Astrocyte (in vitro differentiated cells and primary cell): ENCODE measurements around the gene AHDC1. TPM values are rescaled to one million over a fixed set of nuclear protein-coding genes. Genes with fewer than 3 reads are reported as not detected.

Source experiments
- DNase-seq: peaks from one replicate; pipeline ENCODE4 v3.0.0-alpha.2; 2010; ENCODE audit warnings: low read depth
- FAIRE-seq: peaks from 2 replicates; lab custom pipeline; 2011; peaks lifted over from hg19 to GRCh38; lab: Jason Lieb, UNC
- H2AFZ ChIP-seq: 2 replicates; pipeline ENCODE4 v1.6.0; 2012; ENCODE audit warnings: low read depth, low read length, inconsistent platforms
- H3K27ac ChIP-seq: 2 replicates; pipeline ENCODE4 v1.5.1; 2011; ENCODE audit warnings: low read depth, low read length, inconsistent platforms
- H3K27me3 ChIP-seq: 2 replicates; pipeline ENCODE4 v1.6.0; 2011; ENCODE audit warnings: low read length, inconsistent platforms; ENCODE audit not compliant: insufficient read depth
- H3K36me3 ChIP-seq: 2 replicates; pipeline ENCODE4 v1.5.1; 2011; ENCODE audit warnings: low read length, inconsistent platforms; ENCODE audit not compliant: insufficient read depth
- H3K4me1 ChIP-seq: 2 replicates; pipeline ENCODE4 v1.5.1; 2011; ENCODE audit warnings: low read length, inconsistent platforms; ENCODE audit not compliant: insufficient read depth
- H3K4me2 ChIP-seq: 2 replicates; pipeline ENCODE4 v1.6.0; 2012; ENCODE audit warnings: low read length, inconsistent platforms
- H3K4me3 ChIP-seq: 2 replicates; pipeline ENCODE4 v1.5.1; 2011; ENCODE audit warnings: low read depth, mild to moderate bottlenecking, low read length, inconsistent platforms; ENCODE audit not compliant: insufficient read depth
- H3K79me2 ChIP-seq: 2 replicates; pipeline ENCODE4 v1.6.0; 2012; ENCODE audit warnings: mild to moderate bottlenecking, low read length, inconsistent platforms; ENCODE audit not compliant: insufficient read depth
- H3K9ac ChIP-seq: 2 replicates; pipeline ENCODE4 v1.6.0; 2012; ENCODE audit warnings: mild to moderate bottlenecking, low read length, inconsistent platforms
- H3K9me3 ChIP-seq: 2 replicates; pipeline ENCODE4 v1.5.1; 2012; ENCODE audit warnings: low read depth, mild to moderate bottlenecking, low read length, inconsistent platforms; ENCODE audit not compliant: insufficient read depth
- H4K20me1 ChIP-seq: 2 replicates; pipeline ENCODE4 v1.6.0; 2012; ENCODE audit warnings: low read length, inconsistent platforms; ENCODE audit not compliant: insufficient read depth
- H3K27ac Mint-ChIP-seq: one replicate; pipeline ENCODE4 v1.8.0; 2021; ENCODE audit warnings: mild to moderate bottlenecking, mixed read lengths; ENCODE audit not compliant: unreplicated experiment
- H3K27me3 Mint-ChIP-seq: one replicate; pipeline ENCODE4 v1.8.0; 2021; ENCODE audit warnings: low read depth, mixed read lengths; ENCODE audit not compliant: unreplicated experiment
- H3K36me3 Mint-ChIP-seq: one replicate; pipeline ENCODE4 v1.8.0; 2021; ENCODE audit warnings: low read depth, mixed read lengths; ENCODE audit not compliant: unreplicated experiment
- H3K4me1 Mint-ChIP-seq: one replicate; pipeline ENCODE4 v1.8.0; 2021; ENCODE audit warnings: low read depth, mixed read lengths; ENCODE audit not compliant: unreplicated experiment
- H3K4me3 Mint-ChIP-seq: one replicate; pipeline ENCODE4 v1.8.0; 2021; ENCODE audit warnings: mild to moderate bottlenecking, moderate library complexity, mixed read lengths; ENCODE audit not compliant: unreplicated experiment
- H3K9me3 Mint-ChIP-seq: one replicate; pipeline ENCODE4 v1.8.0; 2021; ENCODE audit warnings: mild to moderate bottlenecking, mixed read lengths; ENCODE audit not compliant: unreplicated experiment
- CTCF ChIP-seq: IDR thresholded peaks from 2 replicates; pipeline ENCODE4 v1.5.1; 2011; ENCODE audit warnings: low read depth, mild to moderate bottlenecking, inconsistent platforms, low read length, moderate library complexity; ENCODE audit not compliant: insufficient read depth
- EZH2 ChIP-seq: IDR thresholded peaks from 2 replicates; pipeline ENCODE4 v1.6.1; 2012; ENCODE audit warnings: mild to moderate bottlenecking, low read length, inconsistent platforms; ENCODE audit not compliant: insufficient read depth
- total RNA-seq: library from RNA; stranded (reverse); gene quantifications from 2 replicates; pipeline ENCODE4 v1.2.1, GENCODE V29; 2021

The AHDC1 gene
- total RNA-seq, 1 donor from 2014 or later = 75.7 TPM

GRCh38 chr1:27521336-27521831 lies 82.6 kb downstream of the AHDC1 start:
- Histone ChIP-seq H3K9ac (no peak overlapping the region), H2AFZ (peak overlapping the region; percentile 65), H3K4me1 (peaks cover 16% of the 10 kb centered on the region), H3K36me3 (no peaks in the 10 kb centered on the region), H3K4me2 (peak overlapping the region; percentile 6), H3K79me2 (no peaks in the 10 kb centered on the region), H3K4me3 (no peak overlapping the region), H4K20me1 (no peaks in the 10 kb centered on the region), H3K9me3 (no peaks in the 10 kb centered on the region), H3K27me3 (no peaks in the 10 kb centered on the region), H3K27ac (no peak overlapping the region)
- Mint-ChIP-seq H3K4me1 (peaks cover 67% of the 10 kb centered on the region), H3K27me3 (no peaks in the 10 kb centered on the region), H3K9me3 (peaks cover 2% of the 10 kb centered on the region), H3K4me3 (no peak overlapping the region), H3K36me3 (peaks cover under 1% of the 10 kb centered on the region), H3K27ac (no peak overlapping the region)
- TF ChIP-seq CTCF (no peak), EZH2 (no peak)
- DNase-seq (no peak), FAIRE-seq (no peak)

- no peak for FAIRE-seq
- Histone ChIP-seq H3K9me3 (no peaks in the 10 kb centered on the region), H3K79me2 (no peaks in the 10 kb centered on the region), H3K4me1 (peaks cover 16% of the 10 kb centered on the region), H3K4me3 (no peak overlapping the region), H3K9ac (no peak overlapping the region), H3K4me2 (no peak overlapping the region), H2AFZ (no peak overlapping the region), H3K27me3 (no peaks in the 10 kb centered on the region), H4K20me1 (no peaks in the 10 kb centered on the region), H3K36me3 (no peaks in the 10 kb centered on the region), H3K27ac (no peak overlapping the region)
- no peak for TF ChIP-seq EZH2
- no peak for TF ChIP-seq CTCF
- H3K9me3 Mint-ChIP-seq = peaks cover 2% of the 10 kb centered on the region
- no peaks in the 10 kb centered on the region for H3K36me3 Mint-ChIP-seq
- no peak overlapping the region for H3K27ac Mint-ChIP-seq
- no peaks in the 10 kb centered on the region for H3K27me3 Mint-ChIP-seq
- DNase-seq = no peak
- peak overlapping the region; percentile 11 for H3K4me3 Mint-ChIP-seq
- peaks cover 62% of the 10 kb centered on the region for H3K4me1 Mint-ChIP-seq
These were observed 83.3 kb downstream of the AHDC1 start for GRCh38 chr1:27520651-27521050.

- no peaks in the 10 kb centered on the region for H4K20me1 ChIP-seq
- Mint-ChIP-seq H3K36me3 (no peaks in the 10 kb centered on the region), H3K9me3 (peaks cover 2% of the 10 kb centered on the region), H3K4me1 (peaks cover 55% of the 10 kb centered on the region), H3K4me3 (no peak overlapping the region), H3K27me3 (no peaks in the 10 kb centered on the region), H3K27ac (peak overlapping the region; percentile 23)
- H3K27me3 ChIP-seq = no peaks in the 10 kb centered on the region
- H3K36me3 ChIP-seq = no peaks in the 10 kb centered on the region
- no peak for FAIRE-seq
- H3K79me2 ChIP-seq = no peaks in the 10 kb centered on the region
- peak overlapping the region; percentile 32 for H3K4me2 ChIP-seq
- no peak overlapping the region for H3K27ac ChIP-seq
- H3K9me3 ChIP-seq = no peaks in the 10 kb centered on the region
- no peak overlapping the region for H3K9ac ChIP-seq
- H3K4me1 ChIP-seq = peaks cover 13% of the 10 kb centered on the region
- no peak for DNase-seq
- H2AFZ ChIP-seq = peak overlapping the region; percentile 54
- no peak for TF ChIP-seq EZH2
- H3K4me3 ChIP-seq = no peak overlapping the region
These were observed 84.3 kb downstream of the AHDC1 start for GRCh38 chr1:27519331-27520258.
